ENCODE data around the gene TMEM91. TPM values are rescaled to one million over a fixed set of nuclear protein-coding genes. Genes with fewer than 3 reads are reported as not detected.

TMEM91 gene
- total and polyA plus RNA-seq, 7 donors: 0.46 to 47.1 (median 13.6) TPM

DNA sequence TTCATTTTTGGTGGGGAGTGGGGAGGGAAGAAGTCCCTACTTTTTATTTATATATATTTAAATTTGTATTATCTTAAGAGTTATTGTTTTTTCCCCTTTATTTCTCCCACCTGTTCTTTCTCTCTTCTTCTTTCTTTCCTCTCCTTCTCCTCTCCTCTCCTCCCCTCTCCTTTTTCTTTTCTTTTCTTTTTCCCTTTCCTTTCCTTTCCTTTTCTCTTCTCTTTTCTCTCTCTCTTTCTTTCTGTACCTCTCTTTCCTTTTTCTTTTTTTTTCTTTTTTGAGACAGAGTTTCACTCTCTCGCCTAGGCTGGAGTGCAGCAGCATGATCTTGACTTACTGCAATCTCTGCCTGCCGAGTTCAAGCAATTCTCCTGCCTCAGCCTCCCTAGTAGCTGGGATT, 23.2 kb downstream of the TMEM91 start:
- H3K27ac ChIP-seq: no peak overlapping the region
- no peak for TF ChIP-seq EP300 (IDR thresholded peaks at IDR 0.05)
- TF ChIP-seq, protein P1, sequence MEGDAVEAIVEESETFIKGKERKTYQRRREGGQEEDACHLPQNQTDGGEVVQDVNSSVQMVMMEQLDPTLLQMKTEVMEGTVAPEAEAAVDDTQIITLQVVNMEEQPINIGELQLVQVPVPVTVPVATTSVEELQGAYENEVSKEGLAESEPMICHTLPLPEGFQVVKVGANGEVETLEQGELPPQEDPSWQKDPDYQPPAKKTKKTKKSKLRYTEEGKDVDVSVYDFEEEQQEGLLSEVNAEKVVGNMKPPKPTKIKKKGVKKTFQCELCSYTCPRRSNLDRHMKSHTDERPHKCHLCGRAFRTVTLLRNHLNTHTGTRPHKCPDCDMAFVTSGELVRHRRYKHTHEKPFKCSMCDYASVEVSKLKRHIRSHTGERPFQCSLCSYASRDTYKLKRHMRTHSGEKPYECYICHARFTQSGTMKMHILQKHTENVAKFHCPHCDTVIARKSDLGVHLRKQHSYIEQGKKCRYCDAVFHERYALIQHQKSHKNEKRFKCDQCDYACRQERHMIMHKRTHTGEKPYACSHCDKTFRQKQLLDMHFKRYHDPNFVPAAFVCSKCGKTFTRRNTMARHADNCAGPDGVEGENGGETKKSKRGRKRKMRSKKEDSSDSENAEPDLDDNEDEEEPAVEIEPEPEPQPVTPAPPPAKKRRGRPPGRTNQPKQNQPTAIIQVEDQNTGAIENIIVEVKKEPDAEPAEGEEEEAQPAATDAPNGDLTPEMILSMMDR (IDR thresholded peaks at IDR 0.05): no peak
- no peak for TF ChIP-seq POLR2A (IDR thresholded peaks at IDR 0.05)
- TF ChIP-seq POLR2AphosphoS5 (IDR thresholded peaks at IDR 0.05): no peak
- intact Hi-C loops (cut with DNase I): no loop called here
- DNase-seq: no peak
- no peaks in the 10 kb centered on the region for H3K9me3 ChIP-seq
- H3K4me1 ChIP-seq: peaks cover 0 to 35% (median 26%) of the 10 kb centered on the region in 4 donors
- no peak overlapping the region for H3K4me3 ChIP-seq
- WGBS, 2 donors: 93% methylated on average over 2 of the region's 2 CpGs
- peaks cover 0 to 14% (median 0%) of the 10 kb centered on the region in 4 donors for H3K36me3 ChIP-seq
- H3K27me3 ChIP-seq: no peaks in the 10 kb centered on the region

DNA sequence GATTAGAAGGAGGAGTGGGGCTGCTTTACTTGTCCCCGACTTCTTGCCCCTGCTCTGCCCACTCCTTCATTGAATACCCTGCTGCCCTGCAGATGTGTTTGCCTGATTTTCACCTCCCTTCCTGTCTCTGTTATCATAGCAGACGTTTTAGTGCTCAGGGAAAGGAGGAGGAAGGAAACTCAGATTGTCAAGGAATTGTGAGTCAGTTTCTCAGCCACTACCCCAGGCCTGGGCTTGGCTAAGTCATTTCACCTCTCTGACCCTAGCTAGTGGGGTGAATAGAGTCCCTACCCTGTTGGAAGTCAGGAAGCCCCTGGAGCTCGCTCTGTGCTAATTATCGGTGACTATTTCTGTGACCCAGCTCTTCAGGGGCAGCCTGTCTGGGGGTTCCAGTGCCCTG, 25.1 kb downstream of the TMEM91 start:
- peaks cover 0 to 28% (median 20%) of the 10 kb centered on the region in 4 donors for H3K4me1 ChIP-seq
- TF ChIP-seq EP300 (IDR thresholded peaks at IDR 0.05) (no peak), POLR2A (IDR thresholded peaks at IDR 0.05) (no peak), POLR2AphosphoS5 (IDR thresholded peaks at IDR 0.05) (no peak)
- TF ChIP-seq, protein P1 (IDR thresholded peaks at IDR 0.05): no peak

DNA sequence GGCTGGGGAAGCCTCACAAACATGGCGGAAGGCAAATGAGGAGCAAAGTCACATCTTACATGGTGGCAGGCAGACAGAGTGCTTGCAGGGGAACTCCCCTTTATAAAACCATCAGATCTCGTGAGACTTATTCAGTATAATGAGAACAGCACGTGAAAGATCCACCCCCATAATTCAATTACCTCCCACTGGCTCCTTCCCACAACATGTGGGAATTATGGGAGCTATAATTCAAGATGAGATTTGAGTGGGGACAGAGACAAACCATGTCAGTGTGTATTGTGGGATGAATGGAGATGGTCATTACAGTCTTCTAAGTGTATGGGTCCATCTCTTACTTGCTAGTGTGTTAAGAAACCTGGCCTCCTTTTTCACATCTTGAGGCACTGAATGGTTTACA, 25.7 kb downstream of the TMEM91 start:
- H3K4me3 ChIP-seq: no peak overlapping the region
- no peak for DNase-seq
- H3K27me3 ChIP-seq: no peaks in the 10 kb centered on the region
- H3K4me1 ChIP-seq: peaks cover 0 to 22% (median 15%) of the 10 kb centered on the region in 4 donors
- H3K27ac ChIP-seq: no peak overlapping the region
- no peaks in the 10 kb centered on the region for H3K9me3 ChIP-seq
- intact Hi-C loops (cut with DNase I): no loop called here
- WGBS, 2 donors: 73 to 81% methylated on average over 3 of the region's 3 CpGs
- TF ChIP-seq, protein P1 (IDR thresholded peaks at IDR 0.05): no peak
- TF ChIP-seq EP300 (IDR thresholded peaks at IDR 0.05) (no peak), POLR2AphosphoS5 (IDR thresholded peaks at IDR 0.05) (no peak), POLR2A (IDR thresholded peaks at IDR 0.05) (no peak)
- peaks cover 0 to 14% (median 0%) of the 10 kb centered on the region in 4 donors for H3K36me3 ChIP-seq

More for the DNA sequence above, 25.1 kb downstream of the TMEM91 start:
- Histone ChIP-seq H3K9me3 (no peaks in the 10 kb centered on the region), H3K27me3 (no peaks in the 10 kb centered on the region), H3K4me3 (no peak overlapping the region), H3K36me3 (peaks cover 0 to 14% (median 0%) of the 10 kb centered on the region in 4 donors), H3K27ac (no peak overlapping the region)
- intact Hi-C loops (cut with DNase I): no loop called here
- no peak for DNase-seq
- WGBS, 2 donors: 78 to 86% methylated on average over 4 of the region's 4 CpGs

DNA sequence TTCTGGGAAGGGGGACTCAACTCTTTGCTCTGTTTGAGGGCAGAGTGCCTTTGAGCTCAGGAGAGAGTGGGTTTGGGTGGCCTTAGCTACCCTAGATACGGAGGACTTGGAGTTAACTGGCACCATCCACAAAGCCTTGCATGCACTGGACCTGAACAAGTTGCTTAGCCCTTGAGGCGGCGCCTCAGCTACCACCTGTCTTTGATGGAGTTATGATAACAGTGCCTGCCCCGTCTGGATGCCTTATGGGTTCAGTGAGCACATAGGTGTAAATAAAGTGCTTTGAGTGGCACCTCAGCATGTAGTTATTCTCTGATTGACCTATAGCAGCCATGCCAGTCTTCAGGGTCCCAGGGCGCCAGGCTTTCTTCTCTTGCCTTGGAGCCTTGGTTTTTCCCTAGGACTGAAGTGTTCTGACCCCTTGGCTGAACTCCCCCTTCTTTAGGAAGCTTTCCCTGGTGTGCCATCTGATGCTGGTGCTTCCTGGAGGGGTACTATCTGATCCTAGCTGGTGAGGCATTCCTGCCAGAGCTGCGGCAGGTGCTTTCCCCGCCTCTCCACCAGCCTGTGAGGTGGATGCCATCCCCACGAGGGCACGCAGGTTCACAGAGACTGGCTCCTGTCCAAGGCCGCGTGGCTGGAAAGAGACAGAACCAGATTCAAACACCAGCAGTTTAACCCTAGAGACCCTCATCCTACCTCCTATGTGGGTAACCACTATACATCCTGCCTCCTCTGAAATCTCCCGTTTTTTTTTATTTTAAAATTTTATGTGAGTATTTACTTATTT, 27.0 kb downstream of the TMEM91 start:
- DNase-seq: no peak
- H3K36me3 ChIP-seq: peaks cover 0 to 14% (median 0%) of the 10 kb centered on the region in 4 donors
- no peaks in the 10 kb centered on the region for H3K9me3 ChIP-seq
- 61 to 64% methylated on average over 12 of the region's 12 CpGs for WGBS, 2 donors
- H3K4me3 ChIP-seq: no peak overlapping the region
- no peak overlapping the region for H3K27ac ChIP-seq
- H3K4me1 ChIP-seq: peaks cover 0 to 20% (median 12%) of the 10 kb centered on the region in 4 donors
- TF ChIP-seq, protein P1 (IDR thresholded peaks at IDR 0.05): no peak
- TF ChIP-seq EP300 (IDR thresholded peaks at IDR 0.05) (no peak), POLR2A (IDR thresholded peaks at IDR 0.05) (no peak), POLR2AphosphoS5 (IDR thresholded peaks at IDR 0.05) (no peak)
- H3K27me3 ChIP-seq: no peaks in the 10 kb centered on the region
- intact Hi-C loops (cut with DNase I): no loop called here

All from sigmoid colon (tissue), 7 donors.